Small intestine (tissue), 7 donors: ENCODE results near the gene MROH2B. TPM values are rescaled to one million over a fixed set of nuclear protein-coding genes. Genes with fewer than 3 reads are reported as not detected.

Source experiments
- DNase-seq, 2 donors: peaks; one replicate each; pipeline versions ENCODE4 v3.0.0 to v3.0.0-alpha.2; 2013
- FAIRE-seq: peaks from 2 replicates; lab custom pipeline; 2012; peaks lifted over from hg19 to GRCh38; lab: Jason Lieb, UNC
- H3K27ac ChIP-seq, 3 donors: one replicate each; pipeline ENCODE4 v1.5.1; 2013; ENCODE audit warnings: low read length in 2 of 3, mild to moderate bottlenecking in 2 of 3, control low read depth in 1 of 3, inconsistent platforms in 1 of 3, low read depth in 1 of 3, moderate library complexity in 1 of 3
- H3K27me3 ChIP-seq, 3 donors: one replicate each; pipeline ENCODE4 v1.6.1; 2013; ENCODE audit warnings: low read length in 3 of 3, inconsistent platforms in 1 of 3; ENCODE audit not compliant: control insufficient read depth in 3 of 3, insufficient read depth in 3 of 3
- H3K36me3 ChIP-seq, 3 donors: one replicate each; pipeline ENCODE4 v1.6.1; 2013; ENCODE audit warnings: low read length in 3 of 3, inconsistent platforms in 1 of 3, low read depth in 1 of 3, mild to moderate bottlenecking in 1 of 3, moderate library complexity in 1 of 3; ENCODE audit not compliant: control insufficient read depth in 3 of 3, insufficient read depth in 2 of 3
- H3K4me1 ChIP-seq, 3 donors: one replicate each; pipeline ENCODE4 v1.6.1; 2013; ENCODE audit warnings: low read length in 2 of 3, inconsistent platforms in 1 of 3, low read depth in 1 of 3, mild to moderate bottlenecking in 1 of 3, moderate library complexity in 1 of 3; ENCODE audit not compliant: control insufficient read depth in 3 of 3, insufficient read depth in 2 of 3
- H3K4me3 ChIP-seq, 3 donors: one replicate each; pipeline ENCODE4 v1.5.1; 2013; ENCODE audit warnings: low read length in 3 of 3, control low read depth in 1 of 3, inconsistent platforms in 1 of 3, low read depth in 1 of 3, mild to moderate bottlenecking in 1 of 3, moderate library complexity in 1 of 3
- H3K9me3 ChIP-seq, 2 donors: one replicate each; pipeline ENCODE4 v1.6.1; 2013; ENCODE audit warnings: low read depth in 1 of 2, low read length in 1 of 2; ENCODE audit not compliant: control insufficient read depth in 2 of 2, insufficient read depth in 1 of 2
- WGBS, 3 donors: extraction: QIAGEN DNeasy Blood & Tissue Kit; methylation state at CpG; one replicate each; pipeline ENCODE4 v1.1.7; 2013; 5-methylcytosine and 5-hydroxymethylcytosine counted together
- polyA plus RNA-seq, 4 donors: library from polyadenylated mRNA; stranded (reverse) in 3 of 4; unstranded in 1 of 4; fragments of 200-250 nt in 3 of 4; fragments of 120-200 nt in 1 of 4; gene quantifications; one replicate each; pipeline versions ENCODE4 v1.2.1 to v1.2.3, GENCODE V29; 2013
- donor health status: healthy with polysubstance abuse.
- donor health status: control.
- donor health status: control.
- donor health status: Bipolar disorder and iron deficiency.
- donor health status: healthy.

The MROH2B gene
- polyA plus RNA-seq, 4 donors = 0.01 TPM; not detected in 3

GRCh38 chr5:40988746-40989510 is 82.2 kb downstream of the MROH2B start:
- H3K36me3 ChIP-seq = no peaks in the 10 kb centered on the region
- H3K4me3 ChIP-seq = no peak overlapping the region
- H3K9me3 ChIP-seq = peaks cover 0 to 12% of the 10 kb centered on the region in 2 donors
- no peaks in the 10 kb centered on the region for H3K27me3 ChIP-seq
- WGBS, 3 donors = 92 to 97% (median 94%) methylated on average over 8 of the region's 8 CpGs
- peaks cover 0 to 25% (median 4%) of the 10 kb centered on the region in 3 donors for H3K4me1 ChIP-seq
- FAIRE-seq (no peak), DNase-seq (no peak)
- no peak overlapping the region for H3K27ac ChIP-seq

- Histone ChIP-seq H3K4me1 (peaks cover 0 to 22% (median 2%) of the 10 kb centered on the region in 3 donors), H3K36me3 (no peaks in the 10 kb centered on the region), H3K9me3 (peaks cover 0 to 5% of the 10 kb centered on the region in 2 donors), H3K27me3 (no peaks in the 10 kb centered on the region), H3K27ac (no peak overlapping the region), H3K4me3 (no peak overlapping the region)
- DNase-seq (no peak), FAIRE-seq (no peak)
These were observed 83.8 kb downstream of the MROH2B start for GRCh38 chr5:40987349-40987748.

- DNase-seq (no peak), FAIRE-seq (no peak)
- 78 to 89% (median 85%) methylated on average over 3 of the region's 3 CpGs for WGBS, 3 donors
- H3K4me1 ChIP-seq = peaks cover 0 to 15% (median 0%) of the 10 kb centered on the region in 3 donors
- H3K27ac ChIP-seq = no peak overlapping the region
- H3K36me3 ChIP-seq = no peaks in the 10 kb centered on the region
- H3K27me3 ChIP-seq = no peaks in the 10 kb centered on the region
- H3K4me3 ChIP-seq = no peak overlapping the region
- peaks cover 0 to 5% of the 10 kb centered on the region in 2 donors for H3K9me3 ChIP-seq
These were observed 84.5 kb downstream of the MROH2B start for GRCh38 chr5:40986666-40987065.

GRCh38 chr5:40985501-40985900 is 85.6 kb downstream of the MROH2B start:
- 52 to 76% (median 63%) methylated on average over 4 of the region's 4 CpGs for WGBS, 3 donors
- Histone ChIP-seq H3K9me3 (peaks cover 0 to 5% of the 10 kb centered on the region in 2 donors), H3K36me3 (peaks cover 0 to 3% (median 0%) of the 10 kb centered on the region in 3 donors), H3K4me1 (peaks cover 0 to 5% (median 0%) of the 10 kb centered on the region in 3 donors), H3K4me3 (no peak overlapping the region), H3K27me3 (no peaks in the 10 kb centered on the region), H3K27ac (no peak overlapping the region)
- FAIRE-seq (no peak), DNase-seq (no peak)

- no peaks in the 10 kb centered on the region for H3K4me1 ChIP-seq
- no peak overlapping the region for H3K27ac ChIP-seq
- H3K9me3 ChIP-seq = peaks cover 0 to 5% of the 10 kb centered on the region in 2 donors
- H3K27me3 ChIP-seq = no peaks in the 10 kb centered on the region
- no peak for DNase-seq
- peaks cover 0 to 3% (median 0%) of the 10 kb centered on the region in 3 donors for H3K36me3 ChIP-seq
- no peak overlapping the region for H3K4me3 ChIP-seq
- no peak for FAIRE-seq
- WGBS, 3 donors = 86 to 92% (median 91%) methylated on average over 3 of the region's 3 CpGs
These were observed 86.3 kb downstream of the MROH2B start for GRCh38 chr5:40984884-40985283.

GRCh38 chr5:40983781-40984180 is 87.4 kb downstream of the MROH2B start:
- Histone ChIP-seq H3K27me3 (no peaks in the 10 kb centered on the region), H3K4me3 (no peak overlapping the region), H3K36me3 (peaks cover 0 to 3% (median 0%) of the 10 kb centered on the region in 3 donors), H3K27ac (no peak overlapping the region), H3K9me3 (peaks cover 0 to 5% of the 10 kb centered on the region in 2 donors), H3K4me1 (no peaks in the 10 kb centered on the region)
- 83 to 91% (median 88%) methylated on average over 3 of the region's 3 CpGs for WGBS, 3 donors
- no peak for FAIRE-seq
- DNase-seq = no peak

GRCh38 chr5:40981420-40981819 is 89.7 kb downstream of the MROH2B start:
- 87 to 93% (median 92%) methylated on average over 9 of the region's 9 CpGs for WGBS, 3 donors
- no peaks in the 10 kb centered on the region for H3K9me3 ChIP-seq
- no peaks in the 10 kb centered on the region for H3K4me1 ChIP-seq
- no peak for FAIRE-seq
- no peaks in the 10 kb centered on the region for H3K27me3 ChIP-seq
- H3K4me3 ChIP-seq = no peak overlapping the region
- no peak overlapping the region for H3K27ac ChIP-seq
- DNase-seq = no peak
- H3K36me3 ChIP-seq = peaks cover 0 to 6% (median 0%) of the 10 kb centered on the region in 3 donors

- Histone ChIP-seq H3K9me3 (no peaks in the 10 kb centered on the region), H3K36me3 (peaks cover 0 to 6% (median 0%) of the 10 kb centered on the region in 3 donors), H3K27me3 (no peaks in the 10 kb centered on the region), H3K4me1 (no peaks in the 10 kb centered on the region), H3K27ac (no peak overlapping the region), H3K4me3 (no peak overlapping the region)
- DNase-seq (no peak), FAIRE-seq (no peak)
- 54 to 77% (median 65%) methylated on average over 3 of the region's 3 CpGs for WGBS, 3 donors
These were observed 94.3 kb downstream of the MROH2B start for GRCh38 chr5:40976836-40977235.
